Tibial nerve (tissue), 4 donors: ENCODE measurements around the gene DNAJC5.

Experiments used
- CTCF ChIP-seq, 5 experiments: fragments of 200-600 bp in 3 of 5; fragments of 450-650 bp in 2 of 5; sonication (generic) in 3 of 5; IDR thresholded peaks; one replicate each; pipeline ENCODE4 v1.5.1; 2016 to 2019; ENCODE audit warnings: antibody characterized with exemption in 5 of 5, mild to moderate bottlenecking in 3 of 5, moderate library complexity in 2 of 5
- EP300 ChIP-seq, 2 donors: sonication (generic); formaldehyde crosslinking; IDR thresholded peaks; one replicate each; pipeline ENCODE4 v1.6.1; 2017; ENCODE audit warnings: antibody characterized with exemption in 2 of 2, mild to moderate bottlenecking in 1 of 2
- POLR2A ChIP-seq, 2 donors: fragments of 450-650 bp; IDR thresholded peaks; one replicate each; pipeline ENCODE4 v1.6.1; 2017; ENCODE audit warnings: antibody characterized with exemption in 2 of 2, mild to moderate bottlenecking in 2 of 2, moderate library complexity in 2 of 2

- no peak for TF ChIP-seq CTCF (IDR thresholded peaks at IDR 0.05)
- no peak for TF ChIP-seq EP300 (IDR thresholded peaks at IDR 0.05)
- no peak for TF ChIP-seq POLR2A (IDR thresholded peaks at IDR 0.05)
Observed at GRCh38 chr20:63863021-63863797, 31.7 kb upstream of the DNAJC5 start.
